ENCODE measurements around the gene TNKS1BP1. TPM values are rescaled to one million over a fixed set of nuclear protein-coding genes. Genes with fewer than 3 reads are reported as not detected.

Gene TNKS1BP1
- total and polyA plus RNA-seq, 9 of the 15 experiments (the other 6 are each of a cell fraction or from before 2014, with no cell fraction given), result 1.1 to 47.2 (median 10.9) TPM

GRCh38 chr11:57311109-57311936 is 13.4 kb downstream of the TNKS1BP1 start (continued):
- no peak for TF ChIP-seq KDM4B (IDR thresholded peaks at IDR 0.05; ENCODE audit: borderline replicate concordance in 2 of 2, low read depth in 1 of 2)
- no peak for TF ChIP-seq ZNF76 (CRISPR knock-in tag; IDR thresholded peaks at IDR 0.05; ENCODE audit: borderline replicate concordance)
- TF ChIP-seq, protein P1, sequence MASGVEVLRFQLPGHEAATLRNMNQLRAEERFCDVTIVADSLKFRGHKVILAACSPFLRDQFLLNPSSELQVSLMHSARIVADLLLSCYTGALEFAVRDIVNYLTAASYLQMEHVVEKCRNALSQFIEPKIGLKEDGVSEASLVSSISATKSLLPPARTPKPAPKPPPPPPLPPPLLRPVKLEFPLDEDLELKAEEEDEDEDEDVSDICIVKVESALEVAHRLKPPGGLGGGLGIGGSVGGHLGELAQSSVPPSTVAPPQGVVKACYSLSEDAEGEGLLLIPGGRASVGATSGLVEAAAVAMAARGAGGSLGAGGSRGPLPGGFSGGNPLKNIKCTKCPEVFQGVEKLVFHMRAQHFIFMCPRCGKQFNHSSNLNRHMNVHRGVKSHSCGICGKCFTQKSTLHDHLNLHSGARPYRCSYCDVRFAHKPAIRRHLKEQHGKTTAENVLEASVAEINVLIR (CRISPR knock-in tag; IDR thresholded peaks at IDR 0.05), result no peak
- TF ChIP-seq ARID4B (CRISPR knock-in tag; IDR thresholded peaks at IDR 0.05), result no peak
- no peak for TF ChIP-seq ZNF175 (CRISPR knock-in tag; IDR thresholded peaks at IDR 0.05; ENCODE audit: low read depth)
- no peak for TF ChIP-seq ZNF408 (CRISPR knock-in tag; IDR thresholded peaks at IDR 0.05; ENCODE audit: low read depth)
- TF ChIP-seq RFX7 (CRISPR knock-in tag; IDR thresholded peaks at IDR 0.05), result no peak
- no peak for TF ChIP-seq ZNF695 (CRISPR knock-in tag; IDR thresholded peaks at IDR 0.05)
- TF ChIP-seq CREM (IDR thresholded peaks at IDR 0.05; ENCODE audit: low read depth), result no peak
- TF ChIP-seq CREBBP (IDR thresholded peaks at IDR 0.05; ENCODE audit: low read depth, low read length), result no peak
- TF ChIP-seq ILK (tag; IDR thresholded peaks at IDR 0.05; ENCODE audit: borderline replicate concordance, low read depth), result no peak
- TF ChIP-seq SIX5 (IDR thresholded peaks at IDR 0.05; ENCODE audit: borderline replicate concordance in 1 of 2, insufficient read depth in 1 of 2, low read depth in 1 of 2, low read length in 2 of 2), result no peak
- no peak for TF ChIP-seq BMI1 (IDR thresholded peaks at IDR 0.05; ENCODE audit: low read length)
- TF ChIP-seq CBX3 (IDR thresholded peaks at IDR 0.05; ENCODE audit: borderline replicate concordance in 1 of 2, low read length in 2 of 2), result no peak
- TF ChIP-seq, protein P2, sequence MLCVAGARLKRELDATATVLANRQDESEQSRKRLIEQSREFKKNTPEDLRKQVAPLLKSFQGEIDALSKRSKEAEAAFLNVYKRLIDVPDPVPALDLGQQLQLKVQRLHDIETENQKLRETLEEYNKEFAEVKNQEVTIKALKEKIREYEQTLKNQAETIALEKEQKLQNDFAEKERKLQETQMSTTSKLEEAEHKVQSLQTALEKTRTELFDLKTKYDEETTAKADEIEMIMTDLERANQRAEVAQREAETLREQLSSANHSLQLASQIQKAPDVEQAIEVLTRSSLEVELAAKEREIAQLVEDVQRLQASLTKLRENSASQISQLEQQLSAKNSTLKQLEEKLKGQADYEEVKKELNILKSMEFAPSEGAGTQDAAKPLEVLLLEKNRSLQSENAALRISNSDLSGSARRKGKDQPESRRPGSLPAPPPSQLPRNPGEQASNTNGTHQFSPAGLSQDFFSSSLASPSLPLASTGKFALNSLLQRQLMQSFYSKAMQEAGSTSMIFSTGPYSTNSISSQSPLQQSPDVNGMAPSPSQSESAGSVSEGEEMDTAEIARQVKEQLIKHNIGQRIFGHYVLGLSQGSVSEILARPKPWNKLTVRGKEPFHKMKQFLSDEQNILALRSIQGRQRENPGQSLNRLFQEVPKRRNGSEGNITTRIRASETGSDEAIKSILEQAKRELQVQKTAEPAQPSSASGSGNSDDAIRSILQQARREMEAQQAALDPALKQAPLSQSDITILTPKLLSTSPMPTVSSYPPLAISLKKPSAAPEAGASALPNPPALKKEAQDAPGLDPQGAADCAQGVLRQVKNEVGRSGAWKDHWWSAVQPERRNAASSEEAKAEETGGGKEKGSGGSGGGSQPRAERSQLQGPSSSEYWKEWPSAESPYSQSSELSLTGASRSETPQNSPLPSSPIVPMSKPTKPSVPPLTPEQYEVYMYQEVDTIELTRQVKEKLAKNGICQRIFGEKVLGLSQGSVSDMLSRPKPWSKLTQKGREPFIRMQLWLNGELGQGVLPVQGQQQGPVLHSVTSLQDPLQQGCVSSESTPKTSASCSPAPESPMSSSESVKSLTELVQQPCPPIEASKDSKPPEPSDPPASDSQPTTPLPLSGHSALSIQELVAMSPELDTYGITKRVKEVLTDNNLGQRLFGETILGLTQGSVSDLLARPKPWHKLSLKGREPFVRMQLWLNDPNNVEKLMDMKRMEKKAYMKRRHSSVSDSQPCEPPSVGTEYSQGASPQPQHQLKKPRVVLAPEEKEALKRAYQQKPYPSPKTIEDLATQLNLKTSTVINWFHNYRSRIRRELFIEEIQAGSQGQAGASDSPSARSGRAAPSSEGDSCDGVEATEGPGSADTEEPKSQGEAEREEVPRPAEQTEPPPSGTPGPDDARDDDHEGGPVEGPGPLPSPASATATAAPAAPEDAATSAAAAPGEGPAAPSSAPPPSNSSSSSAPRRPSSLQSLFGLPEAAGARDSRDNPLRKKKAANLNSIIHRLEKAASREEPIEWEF (CRISPR knock-in tag; IDR thresholded peaks at IDR 0.05), result no peak

All from K562 (cell line).